K562 (cell line): ENCODE results near the gene AHNAK. TPM values are rescaled to one million over a fixed set of nuclear protein-coding genes. Genes with fewer than 3 reads are reported as not detected.

ENCODE experiments used
- AFF1 ChIP-seq, 2 experiments: fragments of 450-650 bp; IDR thresholded peaks; 2 replicates each; pipeline ENCODE4 v1.6.1; 2018; ENCODE audit warnings: mild to moderate bottlenecking in 2 of 2, low read depth in 1 of 2; ENCODE audit not compliant: partially characterized antibody in 2 of 2
- ATF1 ChIP-seq, 2 experiments: fragments of 450-650 bp in 1 of 2; IDR thresholded peaks; 2 replicates each; pipeline ENCODE4 v1.6.1; 2016; ENCODE audit warnings: missing compliant biosample characterization in 1 of 2, missing genetic modification characterization in 1 of 2
- C11orf30 ChIP-seq: fragments of 450-650 bp; IDR thresholded peaks from 2 replicates; pipeline ENCODE4 v1.6.1; 2016; ENCODE audit warnings: low read depth, mild to moderate bottlenecking
- CREB3L1 ChIP-seq: fragments of 450-650 bp; IDR thresholded peaks from 2 replicates; pipeline ENCODE4 v1.6.1; 2014; ENCODE audit warnings: low read depth, mild to moderate bottlenecking, moderate library complexity, borderline replicate concordance
- E2F1 ChIP-seq: sonication (generic); formaldehyde crosslinking; IDR thresholded peaks from 2 replicates; pipeline ENCODE4 v1.8.1; 2023; ENCODE audit warnings: mild to moderate bottlenecking, missing genetic modification reagents, moderate library complexity
- HINFP ChIP-seq: fragments of 450-650 bp; conservative IDR thresholded peaks from 2 replicates; pipeline ENCODE4 v1.6.1; 2016; ENCODE audit warnings: missing genetic modification characterization, low read depth, mild to moderate bottlenecking, control low read depth, missing compliant biosample characterization
- KLF6 ChIP-seq: fragments of 250-450 bp; sonication (Bioruptor Pico); IDR thresholded peaks from 2 replicates; pipeline ENCODE4 v1.4.0; 2020; ENCODE audit warnings: mild to moderate bottlenecking, moderate library complexity, borderline replicate concordance
- MCM2 ChIP-seq: fragments of 450-650 bp; IDR thresholded peaks from 2 replicates; pipeline ENCODE4 v1.6.1; 2017; ENCODE audit warnings: low read depth, mild to moderate bottlenecking
- MXI1 ChIP-seq: IDR thresholded peaks from 2 replicates; pipeline ENCODE4 v1.6.1; 2011; ENCODE audit warnings: low read depth, mild to moderate bottlenecking, improper control_type of control experiment, low read length
- SP1 ChIP-seq: sonication (generic); formaldehyde crosslinking; IDR thresholded peaks from 2 replicates; pipeline ENCODE4 v1.8.1; 2022; ENCODE audit warnings: mild to moderate bottlenecking, missing genetic modification reagents
- TEAD1 ChIP-seq, 2 experiments: fragments of 450-650 bp in 1 of 2; sonication (generic) in 1 of 2; formaldehyde crosslinking; IDR thresholded peaks; 2 replicates each; pipeline versions ENCODE4 v1.4.0 to v1.8.0; 2020 to 2022; ENCODE audit warnings: mild to moderate bottlenecking in 2 of 2, missing genetic modification reagents in 1 of 2
- THRAP3 ChIP-seq: fragments of 450-650 bp; IDR thresholded peaks from 2 replicates; pipeline ENCODE4 v1.6.1; 2016; ENCODE audit warnings: mild to moderate bottlenecking, inconsistent platforms, borderline replicate concordance
- USF2 ChIP-seq: sonication (generic); formaldehyde crosslinking; IDR thresholded peaks from 2 replicates; pipeline ENCODE4 v1.5.0; 2020; ENCODE audit warnings: missing genetic modification reagents
- ZBTB1 ChIP-seq: sonication (generic); formaldehyde crosslinking; IDR thresholded peaks from 2 replicates; pipeline ENCODE4 v1.8.1; 2023; ENCODE audit warnings: missing genetic modification reagents, low read depth, mild to moderate bottlenecking, borderline replicate concordance
- ZC3H11A ChIP-seq: IDR thresholded peaks from 2 replicates; pipeline ENCODE4 v1.6.1; 2012; ENCODE audit warnings: low read depth, low read length, improper control_type of control experiment
- ZNF143 ChIP-seq: sonication (generic); formaldehyde crosslinking; IDR thresholded peaks from 2 replicates; pipeline ENCODE4 v1.9.0; 2022; ENCODE audit warnings: mild to moderate bottlenecking, missing genetic modification reagents
- ZNF408 ChIP-seq: fragments of 250-450 bp; sonication (Bioruptor Pico); IDR thresholded peaks from 2 replicates; pipeline ENCODE4 v1.4.0; 2020; ENCODE audit warnings: low read depth, mild to moderate bottlenecking, moderate library complexity
- polyA plus RNA-seq, 8 experiments: library from polyadenylated mRNA; depleted of rRNA in 4 of 8; stranded (reverse) in 5 of 8; unstranded in 3 of 8; fragments of >200 nt; fragmentation: Nextera tagmentation in 2 of 8; fragmentation: Illumina TruSeq in 1 of 8; extraction: Ambion mirVana in 2 of 8; extraction: Trizol in 1 of 8; gene quantifications; 2 replicates each; pipeline versions ENCODE4 v1.2.1 to v1.2.3, GENCODE V29; 2011 to 2014; ENCODE audit warnings: inconsistent platforms in 1 of 8, missing spikeins in 1 of 8
- total RNA-seq, 7 experiments: library from RNA; depleted of rRNA in 6 of 7; stranded (reverse); fragments of >200 nt in 6 of 7; fragmentation: Illumina TruSeq in 2 of 7; extraction: Trizol in 2 of 7; gene quantifications; 2 replicates each; pipeline versions ENCODE4 v1.2.1 to v1.2.3, GENCODE V29; 2011 to 2021; ENCODE audit warnings: low replicate concordance in 1 of 7

Gene AHNAK
- total and polyA plus RNA-seq, 9 of the 15 experiments (the other 6 are each of a cell fraction or from before 2014, with no cell fraction given) = 1.5 to 89.7 (median 45.0) TPM

- TF ChIP-seq ZC3H11A = no peak
- no peak for TF ChIP-seq ZNF408
- TF ChIP-seq ZNF143 = no peak
- TF ChIP-seq MXI1 = no peak
- no peak for TF ChIP-seq ATF1 (CRISPR knock-in tag; IDR thresholded peaks at IDR 0.05)
- TF ChIP-seq ATF1 (tag; IDR thresholded peaks at IDR 0.05) = peak; percentile 38; the same call in 1 of the 2 replicates
- no peak for TF ChIP-seq E2F1 (CRISPR knock-in tag)
- TF ChIP-seq ZBTB1 (CRISPR knock-in tag) = no peak
- TF ChIP-seq TEAD1 (CRISPR knock-in tag; IDR thresholded peaks at IDR 0.05) = 0 out of 4 replicates have a peak, but pooled peaks of 1 of the 2 experiments have one; percentile 35
- no peak for TF ChIP-seq SP1 (CRISPR knock-in tag)
- no peak for TF ChIP-seq THRAP3
- TF ChIP-seq C11orf30 = peak; percentile 88
- TF ChIP-seq AFF1 (IDR thresholded peaks at IDR 0.05; ENCODE audit: low read depth in 1 of 2, partially characterized antibody in 2 of 2) = peak in 1 of 2 experiments; percentile 51
- TF ChIP-seq CREB3L1 = no peak
- no peak for TF ChIP-seq USF2 (CRISPR knock-in tag)
- no peak for TF ChIP-seq KLF6 (CRISPR knock-in tag)
- TF ChIP-seq HINFP (tag) = no peak
- TF ChIP-seq MCM2 = no peak
These were observed 74.3 kb downstream of the AHNAK start (continued) for GRCh38 chr11:62472063-62472884.
